NCI-H1048 (cell line): ENCODE results near the gene ANKMY1.

Experiments
- DNase-seq: peaks from one replicate; lab custom pipeline; 2025; lab: John Stamatoyannopoulos, UW

ANKMY1 gene

GRCh38 chr2:240520130-240520973 lies 37.4 kb downstream of the ANKMY1 start:
- no peak for DNase-seq

GRCh38 chr2:240519396-240520129 lies 38.2 kb downstream of the ANKMY1 start:
- DNase-seq: no peak

- no peak for DNase-seq
These were observed 38.8 kb downstream of the ANKMY1 start for GRCh38 chr2:240518981-240519380.

GRCh38 chr2:240517342-240517741 lies 40.4 kb downstream of the ANKMY1 start:
- no peak for DNase-seq

GRCh38 chr2:240514631-240515030 lies 43.2 kb downstream of the ANKMY1 start:
- DNase-seq: no peak

- peak; percentile 2 for DNase-seq
These were observed 44.1 kb downstream of the ANKMY1 start for GRCh38 chr2:240513549-240514287.

GRCh38 chr2:240512666-240513535 lies 44.9 kb downstream of the ANKMY1 start:
- no peak for DNase-seq

GRCh38 chr2:240512109-240512485 lies 45.7 kb downstream of the ANKMY1 start:
- DNase-seq: no peak

GRCh38 chr2:240511351-240512108 lies 46.3 kb downstream of the ANKMY1 start:
- no peak for DNase-seq

- DNase-seq: no peak
These were observed 47.1 kb downstream of the ANKMY1 start for GRCh38 chr2:240510513-240511210.

GRCh38 chr2:240509667-240510512 lies 47.9 kb downstream of the ANKMY1 start:
- DNase-seq: no peak

GRCh38 chr2:240508832-240509545 lies 48.8 kb downstream of the ANKMY1 start:
- DNase-seq: no peak

- DNase-seq: no peak
These were observed 50.0 kb downstream of the ANKMY1 start for GRCh38 chr2:240507778-240508251.

- no peak for DNase-seq
These were observed 50.6 kb downstream of the ANKMY1 start for GRCh38 chr2:240507060-240507777.

- no peak for DNase-seq
These were observed 51.3 kb downstream of the ANKMY1 start for GRCh38 chr2:240506406-240507059.

- no peak for DNase-seq
These were observed 51.9 kb downstream of the ANKMY1 start for GRCh38 chr2:240505910-240506309.

- no peak for DNase-seq
These were observed 53.9 kb downstream of the ANKMY1 start for GRCh38 chr2:240503848-240504247.
